Measurements from ENCODE around the gene COPS7B.

COPS7B gene

DNA sequence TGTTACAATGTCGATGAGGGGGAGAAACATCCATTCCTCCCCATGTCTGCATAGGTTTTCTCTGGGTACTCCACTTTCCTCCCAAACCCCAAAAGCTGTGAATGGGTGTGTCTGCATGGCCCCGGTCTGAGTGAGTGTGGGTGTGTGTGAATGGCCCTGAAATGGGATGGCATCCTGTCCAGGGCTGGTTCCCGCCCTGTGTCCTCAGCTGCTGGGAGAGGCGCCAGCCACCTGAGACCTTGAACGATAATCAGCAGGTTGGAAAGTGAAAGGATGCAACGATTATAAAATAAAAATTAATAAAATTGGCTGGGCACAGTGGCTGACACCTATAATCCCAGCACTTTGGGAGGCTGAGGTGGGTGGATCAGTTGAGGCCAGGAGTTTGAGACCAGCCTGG lies 70.7 kb downstream of the COPS7B start:
- TF ChIP-seq CTCF (IDR thresholded peaks at IDR 0.05): no peak
- Histone ChIP-seq H3K4me3 (ENCODE audit: low read depth, low read length) (no peak overlapping the region), H3K9ac (no peak overlapping the region), H3K4me1 (no peaks in the 10 kb centered on the region), H3K27me3 (ENCODE audit: control insufficient read depth, insufficient read depth, low read length) (no peaks in the 10 kb centered on the region), H3K36me3 (ENCODE audit: control insufficient read depth, insufficient read depth, low read length) (no peaks in the 10 kb centered on the region), H3K4me2 (ENCODE audit: low read length) (no peak overlapping the region), H3K9me3 (ENCODE audit: control insufficient read depth, low read length) (no peaks in the 10 kb centered on the region), H2AFZ (no peak overlapping the region), H3K79me2 (no peaks in the 10 kb centered on the region), H3K27ac (no peak overlapping the region)

Data from parathyroid adenoma (tissue), 2 donors.